GM19455 (cell line): Measurements from ENCODE around the gene CABP4.
A peak's percentile ranks its signal among the peaks of the same experiment; 100 is the strongest.

Experiments
- ATAC-seq: cut with Tn5 transposase; IDR thresholded peaks from one replicate; pipeline ENCODE4 v1.9.1; 2021; ENCODE audit not compliant: unreplicated experiment

Gene CABP4

DNA sequence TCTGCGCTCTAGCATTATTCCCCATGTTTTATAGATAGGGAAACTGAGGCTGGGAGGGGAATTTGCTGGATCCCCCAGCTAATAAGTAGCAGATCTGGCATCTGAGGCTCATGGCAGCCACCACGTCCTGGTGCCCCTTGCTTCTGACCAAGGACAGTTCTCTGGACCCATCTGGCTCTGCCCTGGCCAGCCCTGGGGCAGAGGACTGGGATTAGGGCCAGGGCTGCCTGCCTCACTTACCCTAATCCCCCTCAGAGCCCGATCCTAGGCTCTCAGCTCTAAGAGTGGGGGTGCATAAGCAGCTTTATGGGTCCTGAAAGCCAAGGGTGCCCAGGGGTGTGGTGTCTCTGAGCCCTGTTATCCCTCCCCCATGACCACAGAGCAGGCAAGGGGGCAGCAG is at the start of gene CABP4:
TSS of gene CABP4 (plus strand) at position 301 of the 400 bp plus-strand sequence. CDS start at position 371, 70 bp downstream.
- ATAC-seq, result no peak

- ATAC-seq, result no peak
Observed at GRCh38 chr11:67405688-67406339, 49.3 kb upstream of the CABP4 start.

DNA sequence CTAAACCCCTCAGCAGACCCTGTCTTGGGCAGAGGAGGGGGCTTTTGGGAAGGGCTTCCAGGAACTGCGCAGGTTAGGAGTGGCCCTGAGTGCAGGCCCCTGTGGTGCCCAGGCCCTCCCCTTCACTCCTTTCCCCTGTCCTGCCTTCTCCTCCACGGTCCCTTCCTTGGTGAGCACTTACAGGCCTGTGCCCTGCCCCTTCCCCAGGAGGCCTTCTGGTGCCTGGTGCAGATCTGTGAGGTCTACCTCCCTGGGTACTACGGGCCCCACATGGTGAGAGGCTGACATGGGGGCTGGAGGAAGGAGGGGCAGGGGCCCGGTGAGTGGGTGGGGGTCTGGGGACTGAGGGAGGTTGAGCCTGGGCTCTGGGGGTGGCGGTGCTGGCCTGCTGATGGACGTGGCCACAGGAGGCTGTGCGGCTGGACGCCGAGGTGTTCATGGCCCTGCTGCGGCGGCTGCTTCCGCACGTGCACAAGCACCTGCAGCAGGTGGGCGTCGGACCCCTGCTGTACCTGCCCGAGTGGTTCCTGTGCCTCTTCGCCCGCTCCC is 48.7 kb upstream of the CABP4 start:
- ATAC-seq, result no peak

- no peak for ATAC-seq
Observed at GRCh38 chr11:67406969-67407687, 48.0 kb upstream of the CABP4 start.

DNA sequence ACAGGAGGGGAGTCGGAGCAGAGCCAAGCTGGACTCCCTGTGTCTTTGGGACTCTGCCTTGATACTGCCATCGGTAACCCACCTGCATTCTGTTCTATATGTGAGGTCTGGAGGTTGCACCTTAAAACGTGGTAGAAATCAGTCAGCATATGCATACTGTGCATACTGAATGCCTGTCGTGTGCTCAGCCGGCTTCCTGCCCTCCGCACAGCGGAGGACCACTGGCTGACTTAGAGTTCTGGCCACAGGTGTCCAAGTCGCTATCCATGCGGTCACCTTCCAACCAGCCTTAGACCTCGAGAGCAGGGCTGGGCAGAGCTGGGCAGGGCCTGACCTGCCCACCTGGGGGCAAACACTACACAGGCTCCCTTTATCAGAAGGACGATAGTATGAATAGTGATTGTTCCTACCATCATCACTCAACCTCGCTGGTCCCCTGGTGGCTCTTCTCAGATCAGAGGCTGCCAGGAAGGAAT is 47.4 kb upstream of the CABP4 start:
- ATAC-seq, result no peak

DNA sequence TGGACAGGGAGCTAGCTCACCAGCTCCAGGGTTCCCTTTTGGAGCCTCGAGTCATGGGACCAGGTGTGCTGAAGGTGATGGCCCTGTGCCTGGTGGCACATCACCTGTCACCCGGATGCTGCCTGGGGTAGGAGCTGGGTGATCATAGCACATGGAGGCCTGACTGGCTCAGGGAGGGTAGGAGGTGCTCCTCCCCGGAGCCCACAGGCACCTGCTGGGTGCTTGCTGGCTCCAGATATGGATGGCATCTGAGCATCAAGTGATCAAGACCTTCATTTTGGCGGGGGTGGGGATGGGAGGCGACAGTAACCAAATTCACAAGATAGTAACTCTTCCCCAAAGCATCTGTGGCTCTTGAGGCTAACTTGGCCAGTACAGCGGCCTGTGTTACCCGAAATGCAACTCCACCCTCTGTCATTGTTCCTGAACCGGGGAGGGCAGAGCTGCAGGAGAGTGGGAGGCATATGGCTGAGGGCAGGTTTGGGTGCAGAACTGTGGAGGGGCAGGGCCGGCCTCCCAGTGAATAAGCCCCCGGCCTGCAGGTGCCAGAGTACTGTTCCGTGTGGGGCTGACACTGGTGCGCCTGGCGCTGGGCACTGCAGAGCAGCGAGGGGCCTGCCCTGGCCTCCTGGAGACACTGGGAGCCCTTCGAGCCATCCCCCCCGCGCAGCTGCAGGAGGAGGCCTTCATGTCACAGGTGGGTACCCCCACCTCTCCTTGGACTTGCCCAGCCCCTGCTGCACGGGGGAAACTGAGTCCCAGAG is 46.5 kb upstream of the CABP4 start:
- ATAC-seq, result peak; percentile 8

DNA sequence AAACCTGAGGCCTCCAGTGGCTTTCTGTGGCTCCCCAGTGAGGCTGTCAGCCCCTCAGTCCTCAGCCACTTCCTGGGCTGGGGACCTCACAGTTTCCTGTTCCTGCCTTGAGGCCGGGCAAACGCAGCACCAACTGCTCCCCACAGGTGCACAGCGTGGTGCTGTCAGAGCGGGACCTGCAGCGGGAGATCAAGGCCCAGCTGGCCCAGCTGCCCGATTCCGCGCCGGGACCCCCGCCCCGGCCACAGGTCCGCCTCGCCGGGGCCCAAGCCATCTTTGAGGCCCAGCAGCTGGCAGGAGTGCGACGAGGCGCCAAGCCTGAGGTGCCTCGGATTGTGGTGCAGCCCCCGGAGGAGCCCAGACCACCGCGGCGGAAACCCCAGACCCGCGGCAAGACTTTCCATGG is 45.9 kb upstream of the CABP4 start:
- ATAC-seq, result peak; percentile 62

GRCh38 chr11:67409781-67410368 is 45.3 kb upstream of the CABP4 start:
- ATAC-seq, result no peak

DNA sequence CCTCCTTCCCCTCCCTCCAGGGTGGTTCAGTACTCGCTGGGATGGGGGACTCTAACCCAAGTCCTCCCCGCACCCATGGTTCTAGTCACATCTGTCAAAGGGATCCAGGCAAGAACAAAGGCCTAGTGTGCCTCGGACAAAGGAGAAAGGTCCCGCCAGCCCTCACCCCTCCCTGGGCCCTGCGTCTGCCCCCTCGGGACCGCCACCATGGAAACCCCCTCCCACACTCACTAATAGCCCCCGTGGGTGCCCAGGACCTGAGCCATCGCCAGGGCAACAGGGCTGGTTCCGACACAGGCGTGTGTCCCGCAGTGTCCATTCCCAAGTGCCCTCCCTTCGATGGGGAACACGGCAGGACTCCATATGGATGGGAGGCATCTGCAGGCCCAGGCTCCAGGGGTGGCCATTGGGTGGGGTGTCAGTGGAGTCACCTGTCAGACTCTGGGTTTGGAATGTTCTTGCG is 44.8 kb upstream of the CABP4 start:
- ATAC-seq, result no peak

GRCh38 chr11:67410984-67411784 is 44.0 kb upstream of the CABP4 start:
- ATAC-seq, result no peak

- ATAC-seq, result no peak
Observed at GRCh38 chr11:67411785-67412152, 43.4 kb upstream of the CABP4 start.

- no peak for ATAC-seq
Observed at GRCh38 chr11:67412495-67413179, 42.5 kb upstream of the CABP4 start.

GRCh38 chr11:67413266-67413849 is 41.8 kb upstream of the CABP4 start:
- ATAC-seq, result no peak

DNA sequence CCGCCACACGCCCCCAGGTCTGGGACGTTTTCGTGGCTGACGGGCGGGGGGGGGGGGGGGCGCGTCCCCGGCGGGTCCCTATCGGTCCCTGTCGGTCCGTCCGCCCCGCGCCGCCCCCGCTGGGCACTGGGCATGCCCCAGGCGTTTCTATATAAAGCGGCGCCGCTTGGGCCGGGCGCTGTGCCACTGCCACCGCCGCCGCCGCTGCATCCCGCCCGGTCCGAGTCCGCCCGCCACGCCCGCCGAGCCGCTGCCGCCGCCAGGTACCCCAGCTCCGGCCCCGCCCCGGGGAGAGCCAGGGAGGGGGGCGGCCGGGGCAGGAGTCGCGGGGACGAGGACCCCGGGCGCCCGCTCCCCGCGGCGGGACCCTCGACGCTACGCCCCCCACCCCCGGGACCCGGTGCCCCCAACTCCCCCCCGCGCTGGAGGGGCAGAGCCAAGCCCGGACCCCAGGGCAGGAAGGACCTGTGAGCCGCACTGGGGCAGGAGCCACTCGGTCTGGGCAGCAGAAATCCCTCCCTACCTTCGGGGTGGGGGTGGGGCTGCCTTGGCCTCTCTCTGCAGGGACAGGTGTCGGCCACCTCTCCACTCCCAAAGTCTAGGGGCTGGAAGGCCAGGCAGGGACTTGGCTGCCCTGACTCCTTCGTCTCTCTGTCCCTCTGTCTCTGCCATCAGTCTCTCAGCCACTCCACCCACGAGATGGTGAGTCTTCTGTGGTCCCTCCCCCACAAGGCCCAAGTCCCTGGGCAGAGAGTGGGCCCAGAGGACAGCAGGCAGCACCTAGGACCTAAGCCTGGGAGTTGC is 39.5 kb upstream of the CABP4 start, which contains the start of gene CARNS1:
TSS of gene CARNS1 (plus strand) at position 178 of the 804 bp plus-strand sequence. CDS start at position 700, 522 bp downstream.
- ATAC-seq, result no peak

DNA sequence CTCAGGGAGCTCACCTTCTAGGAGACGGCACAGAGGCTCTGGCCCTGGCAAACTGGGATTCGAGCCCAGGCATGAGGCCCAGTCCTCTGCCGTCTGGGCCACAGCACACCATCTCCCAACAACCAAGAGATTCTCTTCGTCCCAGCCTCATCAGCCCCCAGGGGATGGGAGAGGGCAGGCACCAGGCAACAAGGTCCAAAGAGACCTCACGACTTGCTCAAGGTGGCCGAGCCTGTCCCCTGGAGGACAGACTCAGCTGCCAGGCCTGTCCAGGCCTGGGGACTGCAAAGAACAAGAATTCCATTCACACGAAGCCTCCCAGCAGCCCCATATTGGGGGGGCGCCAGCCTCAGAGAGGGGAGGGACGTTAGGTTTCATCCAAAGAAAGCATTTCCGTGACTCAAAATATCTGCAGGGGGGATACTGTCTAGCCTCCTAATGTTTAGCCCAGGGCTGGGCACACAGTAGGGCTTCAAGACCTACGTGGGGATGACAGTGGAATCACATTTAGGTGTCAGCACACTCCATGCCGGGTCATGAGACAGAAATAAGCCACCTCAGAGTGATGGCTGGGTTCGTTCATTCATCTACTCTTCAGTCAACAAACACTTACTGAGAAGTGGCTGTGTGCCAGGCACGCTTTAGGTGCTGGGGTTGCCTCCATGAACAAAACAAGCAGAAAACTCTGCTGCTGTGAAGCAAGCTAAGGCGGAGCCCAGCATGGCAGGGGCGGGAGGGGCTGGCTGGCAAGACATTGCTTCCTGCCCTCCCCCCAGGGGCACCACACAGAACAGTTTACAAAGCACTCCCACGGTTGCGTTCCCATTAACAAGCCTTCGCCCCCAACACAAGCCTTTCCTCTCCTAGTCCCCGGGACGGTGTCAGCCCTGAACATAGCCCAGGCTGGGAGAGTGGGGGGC is 38.5 kb upstream of the CABP4 start:
- no peak for ATAC-seq

- no peak for ATAC-seq
Observed at GRCh38 chr11:67417425-67417824, 37.7 kb upstream of the CABP4 start.
